Neural progenitor cell (in vitro differentiated cells): Measurements from ENCODE around the gene PCDH20.

Experiments used
- EZH2phosphoT487 ChIP-seq: fragments of 200-600 bp; sonication (generic); IDR thresholded peaks from 2 replicates; pipeline ENCODE4 v1.6.1; 2017; ENCODE audit warnings: antibody characterized with exemption
- TF ChIP-seq, protein P1 (sequence below): fragments of 200-600 bp; sonication (generic); IDR thresholded peaks from 2 replicates; pipeline ENCODE4 v1.5.1; 2017; ENCODE audit warnings: antibody characterized with exemption, mild to moderate bottlenecking

DNA sequence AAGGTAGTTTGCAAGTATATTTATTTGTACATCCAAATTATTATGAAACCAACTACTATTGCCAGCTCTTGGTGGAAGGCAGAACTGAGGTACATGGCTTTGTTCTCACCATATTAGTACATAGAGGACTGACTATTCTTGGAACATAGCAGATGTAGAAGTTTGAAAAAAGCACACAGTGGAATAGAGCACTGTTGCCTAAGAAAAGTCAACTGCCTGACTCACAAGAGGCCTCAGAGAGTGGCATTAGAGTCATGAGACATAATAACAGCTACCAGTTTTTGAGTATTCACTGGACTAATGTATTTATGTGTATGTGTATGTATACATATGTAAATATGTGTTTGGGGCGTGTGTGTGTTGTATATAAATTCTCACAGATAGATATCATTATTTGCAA lies 8.3 kb upstream of the PCDH20 start:
- TF ChIP-seq, protein P1, sequence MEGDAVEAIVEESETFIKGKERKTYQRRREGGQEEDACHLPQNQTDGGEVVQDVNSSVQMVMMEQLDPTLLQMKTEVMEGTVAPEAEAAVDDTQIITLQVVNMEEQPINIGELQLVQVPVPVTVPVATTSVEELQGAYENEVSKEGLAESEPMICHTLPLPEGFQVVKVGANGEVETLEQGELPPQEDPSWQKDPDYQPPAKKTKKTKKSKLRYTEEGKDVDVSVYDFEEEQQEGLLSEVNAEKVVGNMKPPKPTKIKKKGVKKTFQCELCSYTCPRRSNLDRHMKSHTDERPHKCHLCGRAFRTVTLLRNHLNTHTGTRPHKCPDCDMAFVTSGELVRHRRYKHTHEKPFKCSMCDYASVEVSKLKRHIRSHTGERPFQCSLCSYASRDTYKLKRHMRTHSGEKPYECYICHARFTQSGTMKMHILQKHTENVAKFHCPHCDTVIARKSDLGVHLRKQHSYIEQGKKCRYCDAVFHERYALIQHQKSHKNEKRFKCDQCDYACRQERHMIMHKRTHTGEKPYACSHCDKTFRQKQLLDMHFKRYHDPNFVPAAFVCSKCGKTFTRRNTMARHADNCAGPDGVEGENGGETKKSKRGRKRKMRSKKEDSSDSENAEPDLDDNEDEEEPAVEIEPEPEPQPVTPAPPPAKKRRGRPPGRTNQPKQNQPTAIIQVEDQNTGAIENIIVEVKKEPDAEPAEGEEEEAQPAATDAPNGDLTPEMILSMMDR, result no peak
- TF ChIP-seq EZH2phosphoT487, result no peak
